A673 (cell line): ENCODE results near the gene TEX22. TPM values are rescaled to one million over a fixed set of nuclear protein-coding genes. Genes with fewer than 3 reads are reported as not detected.

Experiments
- BruUV-seq: library from RNA; stranded (reverse); fragments of 400-500 nt; replicated peaks from 2 replicates; lab custom pipeline; 2021; lab: Mats Ljungman, UMichigan
- CTCF ChIA-PET: fragments of 300-600 bp; sonication (Branson Sonifier 250); formaldehyde crosslinking; loops from one replicate; lab custom pipeline; 2022; ENCODE audit warnings: antibody characterized with exemption; lab: Charles Lee
- POLR2A ChIA-PET: fragments of 300-600 bp; sonication (Branson Sonifier 250); formaldehyde crosslinking; loops from one replicate; lab custom pipeline; 2022; ENCODE audit warnings: antibody characterized with exemption; ENCODE audit not compliant: low non-redundant PET; lab: Charles Lee
- DNase-seq: peaks from one replicate; pipeline ENCODE4 v3.0.0-alpha.2; 2015; ENCODE audit warnings: low spot score
- H3K27ac ChIP-seq: fragments of 200-600 bp; sonication (generic); 2 replicates; pipeline ENCODE4 v1.5.1; 2016; ENCODE audit warnings: mixed run types, low read depth, mild to moderate bottlenecking, mixed read lengths, antibody characterized with exemption, low read length; ENCODE audit not compliant: poor library complexity, severe bottlenecking
- H3K27me3 ChIP-seq: fragments of 200-600 bp; sonication (generic); replicated peaks from 2 replicates; pipeline ENCODE4 v1.6.1; 2017; ENCODE audit warnings: mixed run types, low read depth, mild to moderate bottlenecking, mixed read lengths, antibody characterized with exemption, low read length; ENCODE audit not compliant: insufficient read depth, poor library complexity
- H3K36me3 ChIP-seq: fragments of 200-600 bp; sonication (generic); 2 replicates; pipeline ENCODE4 v1.6.1; 2016; ENCODE audit warnings: mixed run types, mild to moderate bottlenecking, mixed read lengths, antibody characterized with exemption, low read length; ENCODE audit not compliant: insufficient read depth, poor library complexity, severe bottlenecking
- H3K4me1 ChIP-seq: fragments of 200-600 bp; sonication (generic); 2 replicates; pipeline ENCODE4 v1.6.1; 2017; ENCODE audit warnings: mixed run types, mild to moderate bottlenecking, mixed read lengths, antibody characterized with exemption, low read length; ENCODE audit not compliant: insufficient read depth, poor library complexity, severe bottlenecking
- H3K4me3 ChIP-seq: fragments of 200-600 bp; sonication (generic); 2 replicates; pipeline ENCODE4 v1.5.1; 2016; ENCODE audit warnings: low read depth, mixed run types, mild to moderate bottlenecking, mixed read lengths, low read length; ENCODE audit not compliant: poor library complexity, severe bottlenecking
- H3K9me3 ChIP-seq: fragments of 200-600 bp; sonication (generic); 2 replicates; pipeline ENCODE4 v1.6.1; 2016; ENCODE audit warnings: mixed run types, low read depth, mild to moderate bottlenecking, mixed read lengths, antibody characterized with exemption, low read length; ENCODE audit not compliant: poor library complexity, severe bottlenecking
- EZH2 ChIP-seq: fragments of 200-600 bp; sonication (generic); IDR thresholded peaks from 2 replicates; pipeline ENCODE4 v1.6.1; 2017; ENCODE audit warnings: borderline replicate concordance, low read depth, mild to moderate bottlenecking, mixed read lengths, antibody characterized with exemption, low read length; ENCODE audit not compliant: poor library complexity, severe bottlenecking
- intact Hi-C: fragments of 100-400 bp; cut with micrococcal nuclease; formaldehyde crosslinking; loops from one replicate; pipeline ENCODE4 v1.10.0; 2022; ENCODE audit not compliant: unreplicated experiment
- total RNA-seq: library from RNA; stranded (reverse); gene quantifications from 2 replicates; pipeline ENCODE4 v1.2.3, GENCODE V29; 2021
- TF ChIP-seq, protein P1 (sequence below): fragments of 300-800, 200-600 bp; sonication (generic); conservative IDR thresholded peaks from 2 replicates; pipeline ENCODE4 v1.5.1; 2017; ENCODE audit warnings: low read depth, mild to moderate bottlenecking, antibody characterized with exemption, low read length, moderate library complexity, mixed read lengths

TEX22 gene
- total RNA-seq, 1 experiment from 2014 or later: 2.7 TPM

GRCh38 chr14:105417690-105418121 is 19.4 kb downstream of the TEX22 start:
- Histone ChIP-seq H3K4me3 (no peak overlapping the region), H3K36me3 (peaks cover 4% of the 10 kb centered on the region), H3K9me3 (no peaks in the 10 kb centered on the region), H3K27me3 (no peaks in the 10 kb centered on the region), H3K27ac (no peak overlapping the region), H3K4me1 (peaks cover 28% of the 10 kb centered on the region)
- TF ChIP-seq, protein P1, sequence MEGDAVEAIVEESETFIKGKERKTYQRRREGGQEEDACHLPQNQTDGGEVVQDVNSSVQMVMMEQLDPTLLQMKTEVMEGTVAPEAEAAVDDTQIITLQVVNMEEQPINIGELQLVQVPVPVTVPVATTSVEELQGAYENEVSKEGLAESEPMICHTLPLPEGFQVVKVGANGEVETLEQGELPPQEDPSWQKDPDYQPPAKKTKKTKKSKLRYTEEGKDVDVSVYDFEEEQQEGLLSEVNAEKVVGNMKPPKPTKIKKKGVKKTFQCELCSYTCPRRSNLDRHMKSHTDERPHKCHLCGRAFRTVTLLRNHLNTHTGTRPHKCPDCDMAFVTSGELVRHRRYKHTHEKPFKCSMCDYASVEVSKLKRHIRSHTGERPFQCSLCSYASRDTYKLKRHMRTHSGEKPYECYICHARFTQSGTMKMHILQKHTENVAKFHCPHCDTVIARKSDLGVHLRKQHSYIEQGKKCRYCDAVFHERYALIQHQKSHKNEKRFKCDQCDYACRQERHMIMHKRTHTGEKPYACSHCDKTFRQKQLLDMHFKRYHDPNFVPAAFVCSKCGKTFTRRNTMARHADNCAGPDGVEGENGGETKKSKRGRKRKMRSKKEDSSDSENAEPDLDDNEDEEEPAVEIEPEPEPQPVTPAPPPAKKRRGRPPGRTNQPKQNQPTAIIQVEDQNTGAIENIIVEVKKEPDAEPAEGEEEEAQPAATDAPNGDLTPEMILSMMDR: no peak
- no peak for TF ChIP-seq EZH2
- CTCF ChIA-PET: no interaction called here
- POLR2A ChIA-PET: no interaction called here
- no peak for DNase-seq
- no TSS peak for BruUV-seq
- intact Hi-C loops: no loop called here

DNA sequence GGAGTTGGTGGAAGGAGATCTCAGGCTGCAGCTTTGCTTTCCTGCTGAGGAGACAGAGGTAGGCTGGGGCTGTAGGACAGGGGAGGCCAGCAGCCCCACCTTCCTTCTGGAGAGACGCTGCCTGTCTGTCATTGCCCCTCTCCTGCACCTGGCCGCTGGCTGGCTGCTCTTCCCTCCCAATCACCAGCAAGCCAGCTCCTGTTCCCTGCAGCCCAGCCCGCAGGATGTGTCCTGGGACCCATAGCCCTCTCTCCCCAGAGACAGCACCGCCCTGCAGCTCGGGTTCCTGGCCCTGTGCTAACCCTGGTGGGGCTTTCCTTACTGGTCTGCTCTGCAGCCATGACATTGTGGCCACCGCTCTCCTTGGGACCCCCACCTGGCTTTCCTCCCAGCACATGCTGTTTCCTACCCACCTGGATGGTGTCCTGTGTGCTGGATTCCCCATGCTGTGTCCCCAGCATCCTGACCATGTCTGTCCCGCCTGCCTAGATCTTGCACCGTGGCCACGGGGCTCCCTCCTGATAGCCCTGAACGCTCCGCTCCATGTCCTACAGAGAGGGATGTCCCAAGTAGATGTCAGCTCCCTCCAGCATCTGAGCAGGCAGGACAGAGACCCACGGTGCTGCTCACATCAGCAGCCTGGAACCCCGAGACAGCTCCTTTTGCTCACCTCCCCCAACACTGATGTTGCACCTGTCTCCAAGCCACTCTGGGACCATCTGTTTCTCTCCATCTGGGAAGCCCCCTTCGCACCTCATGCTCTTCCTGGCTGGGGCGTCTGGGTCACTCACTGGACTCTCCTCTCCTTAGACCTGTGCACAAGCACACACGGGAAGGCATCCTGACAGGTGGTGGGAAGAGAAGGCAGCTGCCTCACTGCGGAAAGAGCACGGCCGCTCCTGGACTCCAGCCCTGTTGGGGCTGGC is 20.2 kb downstream of the TEX22 start:
- Histone ChIP-seq H3K27ac (peak overlapping the region; percentile 85), H3K4me3 (peak overlapping the region; percentile 97), H3K27me3 (no peaks in the 10 kb centered on the region), H3K4me1 (peaks cover 28% of the 10 kb centered on the region), H3K9me3 (no peaks in the 10 kb centered on the region), H3K36me3 (peaks cover 6% of the 10 kb centered on the region)
- intact Hi-C loops: no loop called here
- CTCF ChIA-PET: no interaction called here
- BruUV-seq: no TSS peak
- TF ChIP-seq, protein P1: no peak
- no peak for TF ChIP-seq EZH2
- POLR2A ChIA-PET: no interaction called here
- no peak for DNase-seq

DNA sequence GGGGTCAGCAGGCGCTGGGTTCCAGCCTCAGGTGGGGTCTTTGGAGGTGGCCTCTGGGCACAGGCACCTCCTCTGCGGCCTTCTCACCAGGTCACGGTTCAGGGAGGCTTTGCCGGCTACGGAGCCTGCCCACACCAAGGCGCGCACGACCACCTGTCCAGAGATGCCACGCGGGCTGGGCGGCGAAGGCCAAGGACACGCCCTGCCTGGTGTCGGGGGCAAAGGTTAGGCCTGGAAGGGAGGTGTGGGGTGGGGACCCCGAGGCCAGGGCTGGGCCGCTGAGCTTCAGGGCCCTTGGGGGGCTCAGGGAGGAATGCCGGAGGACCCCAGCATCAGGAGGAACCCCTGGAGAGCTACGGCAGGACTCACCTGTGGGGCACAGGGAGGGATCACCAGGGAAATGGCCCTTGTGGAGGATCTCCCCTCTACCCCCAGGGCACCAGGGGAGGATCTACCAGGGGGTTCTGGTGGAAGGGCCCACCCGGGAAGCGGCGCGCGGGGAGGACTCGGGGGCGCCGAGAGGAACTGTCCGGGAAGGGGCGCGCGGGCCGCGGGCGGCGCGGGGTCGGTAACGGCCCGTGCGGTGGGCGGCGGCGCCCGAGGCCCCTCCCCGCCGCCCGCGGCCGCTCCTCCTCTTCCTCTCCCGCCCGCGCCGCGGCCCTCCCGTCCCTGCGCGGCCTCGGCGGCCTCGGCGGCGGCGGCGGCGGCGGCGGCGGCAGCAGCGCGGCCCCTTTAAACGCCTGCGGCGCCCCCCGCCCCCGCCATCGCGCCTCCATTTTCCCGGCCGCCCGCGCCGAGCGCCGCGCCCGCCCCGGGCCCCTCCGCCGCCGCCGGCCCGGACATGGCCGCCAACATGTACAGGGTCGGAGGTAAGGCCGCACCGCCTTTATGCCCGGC is 21.1 kb downstream of the TEX22 start, which contains the start of gene MTA1:
MTA1 (plus strand) TSS at position 633 of the 897 bp plus-strand sequence; CDS start at position 842, 209 bp downstream.
- ChIA-PET POLR2A (no interaction called here), CTCF (no interaction called here)
- intact Hi-C loops: no loop called here
- no peak for TF ChIP-seq EZH2
- TF ChIP-seq, protein P1: no peak
- H3K4me3 ChIP-seq: peak within 1 kb of the TSS; percentile 97
- H3K36me3 ChIP-seq: peaks cover 6% of the 10 kb centered on the region
- BruUV-seq: no TSS peak
- peak; percentile 74 for DNase-seq
- H3K4me1 ChIP-seq: peaks cover 28% of the 10 kb centered on the region
- no peaks in the 10 kb centered on the region for H3K9me3 ChIP-seq
- peak within 1 kb of the TSS; percentile 91 for H3K27ac ChIP-seq
- H3K27me3 ChIP-seq: no peaks in the 10 kb centered on the region
